GM21737 (cell line): Measurements from ENCODE around the gene THSD4.
"Not testable (repeated sequence)": the region's sequence is repeated elsewhere in the genome, so short reads cannot be mapped to it uniquely, and the experiment has no call there.

Experiments used
- ATAC-seq: cut with Tn5 transposase; IDR thresholded peaks from one replicate; pipeline ENCODE4 v1.9.1; 2021; ENCODE audit warnings: mild to moderate bottlenecking, moderate library complexity; ENCODE audit not compliant: unreplicated experiment

THSD4 gene

GRCh38 chr15:71118881-71119632 lies 3.8 kb downstream of the THSD4 start:
- ATAC-seq: no peak

DNA sequence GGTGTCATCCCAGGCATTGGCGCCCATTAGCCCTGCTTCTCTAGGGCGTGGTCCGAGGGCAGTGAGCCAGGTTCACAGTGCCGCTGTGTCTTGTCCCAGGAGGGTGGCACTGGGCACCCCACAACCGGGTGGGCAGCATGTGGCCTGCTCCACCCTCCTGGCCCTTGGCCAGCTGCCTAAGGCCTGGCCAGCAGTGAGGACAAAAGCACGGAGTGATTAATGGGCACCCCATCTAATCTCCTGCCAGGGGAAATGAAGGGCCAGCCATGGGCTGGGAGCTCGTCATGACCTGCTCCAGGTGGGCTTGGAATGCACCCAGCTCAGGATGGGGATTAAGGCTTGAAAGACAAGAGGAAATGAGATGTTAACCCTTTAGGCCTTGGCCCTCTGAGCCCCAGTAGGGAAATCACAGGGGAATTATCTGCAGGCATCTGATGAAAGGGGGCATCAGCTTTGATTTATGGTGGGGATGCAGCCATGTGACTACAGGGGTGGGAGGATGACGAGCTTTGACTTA lies 5.2 kb downstream of the THSD4 start:
- ATAC-seq: no peak

DNA sequence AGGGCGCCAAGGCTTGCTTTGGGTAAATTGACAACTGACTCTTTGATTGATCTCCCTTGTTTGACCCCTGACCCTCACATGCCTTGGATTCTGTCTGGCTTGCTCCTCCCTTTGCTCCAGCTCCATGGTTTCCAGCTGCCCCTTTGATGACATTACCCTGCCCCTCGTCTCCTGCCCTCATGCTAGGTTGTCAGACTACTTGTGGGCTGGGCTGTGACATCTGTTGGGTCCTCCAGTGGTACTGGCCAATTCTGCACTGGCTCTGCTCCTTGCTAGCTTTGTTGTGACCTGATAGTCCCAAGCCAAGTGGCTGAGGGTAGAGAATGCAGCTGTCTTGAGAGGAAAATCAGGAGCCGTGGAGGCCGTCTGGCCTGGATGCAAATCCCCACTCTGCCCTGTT lies 6.2 kb downstream of the THSD4 start:
- ATAC-seq: no peak

- ATAC-seq: no peak
Observed at GRCh38 chr15:71124937-71125790, 9.9 kb downstream of the THSD4 start.

GRCh38 chr15:71125831-71126450 lies 10.7 kb downstream of the THSD4 start:
- ATAC-seq: no peak

DNA sequence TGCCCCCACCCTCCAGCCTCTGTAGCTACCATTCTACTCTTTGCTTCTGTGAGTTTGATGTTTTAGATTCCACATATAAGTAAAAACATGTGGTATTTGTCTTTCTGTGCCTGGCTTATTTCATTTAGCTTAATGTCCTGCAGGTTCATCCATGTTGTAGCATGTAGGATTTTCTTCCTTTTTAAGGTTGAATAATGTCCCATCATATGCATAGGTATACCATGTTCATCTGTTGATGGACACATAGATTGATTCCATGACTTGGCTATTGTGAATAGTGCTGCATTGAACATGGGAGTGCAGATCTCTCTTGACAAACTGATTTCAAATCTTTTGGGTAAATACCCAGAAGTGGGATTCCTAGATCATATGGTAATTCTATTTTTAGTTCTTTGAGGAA lies 11.8 kb downstream of the THSD4 start:
- no peak for ATAC-seq

- ATAC-seq: not testable (repeated sequence)
Observed at GRCh38 chr15:71128159-71128558, 12.9 kb downstream of the THSD4 start.

DNA sequence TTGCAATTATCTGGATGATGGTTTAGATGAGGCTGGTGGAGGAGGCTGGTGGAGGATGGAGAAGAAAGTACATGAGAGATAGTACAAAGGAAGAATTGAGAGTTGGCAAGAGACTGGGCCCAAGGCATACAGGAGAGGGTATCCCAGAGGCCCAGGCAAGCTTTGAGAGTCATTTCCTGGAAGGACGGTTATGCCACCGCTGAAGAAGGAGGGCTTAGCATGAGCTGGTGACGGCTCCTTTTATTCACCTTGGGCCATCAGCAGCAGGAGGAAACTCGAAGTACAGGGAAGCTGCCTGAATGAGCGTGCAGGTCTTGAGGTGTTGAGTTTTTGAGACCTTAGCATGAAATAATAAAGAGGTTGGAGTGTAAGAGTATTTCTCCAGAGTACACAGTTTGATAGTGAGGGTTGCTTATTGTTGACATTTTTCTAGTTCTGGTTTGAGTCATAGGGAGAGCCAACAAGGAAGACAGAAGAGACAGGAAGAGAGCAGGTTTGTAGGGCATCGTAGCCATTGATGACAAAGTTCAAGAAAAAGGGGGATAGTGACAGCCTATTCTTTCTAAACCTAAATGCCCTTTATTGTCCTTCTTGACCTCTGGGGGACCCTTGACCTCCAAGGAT lies 13.8 kb downstream of the THSD4 start:
- ATAC-seq: no peak

DNA sequence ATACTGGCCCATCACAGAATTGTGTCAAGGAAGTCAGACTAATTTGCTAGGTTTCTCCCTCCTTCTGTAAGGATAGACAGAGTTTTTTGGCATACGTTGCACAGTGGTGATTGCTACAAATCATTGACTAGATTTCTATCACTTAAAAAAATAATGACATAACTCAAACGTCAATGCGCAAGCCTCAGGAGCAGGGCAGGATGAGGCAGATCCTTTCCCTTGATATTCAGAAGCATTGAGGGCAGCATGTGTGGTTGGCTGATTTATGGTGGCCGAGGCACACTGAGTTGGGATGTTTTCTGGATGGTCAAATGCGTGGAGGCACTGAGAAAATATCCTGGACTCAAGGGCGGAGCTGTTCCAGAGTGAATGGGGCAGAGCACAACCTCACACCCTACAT lies 14.4 kb downstream of the THSD4 start:
- no peak for ATAC-seq

DNA sequence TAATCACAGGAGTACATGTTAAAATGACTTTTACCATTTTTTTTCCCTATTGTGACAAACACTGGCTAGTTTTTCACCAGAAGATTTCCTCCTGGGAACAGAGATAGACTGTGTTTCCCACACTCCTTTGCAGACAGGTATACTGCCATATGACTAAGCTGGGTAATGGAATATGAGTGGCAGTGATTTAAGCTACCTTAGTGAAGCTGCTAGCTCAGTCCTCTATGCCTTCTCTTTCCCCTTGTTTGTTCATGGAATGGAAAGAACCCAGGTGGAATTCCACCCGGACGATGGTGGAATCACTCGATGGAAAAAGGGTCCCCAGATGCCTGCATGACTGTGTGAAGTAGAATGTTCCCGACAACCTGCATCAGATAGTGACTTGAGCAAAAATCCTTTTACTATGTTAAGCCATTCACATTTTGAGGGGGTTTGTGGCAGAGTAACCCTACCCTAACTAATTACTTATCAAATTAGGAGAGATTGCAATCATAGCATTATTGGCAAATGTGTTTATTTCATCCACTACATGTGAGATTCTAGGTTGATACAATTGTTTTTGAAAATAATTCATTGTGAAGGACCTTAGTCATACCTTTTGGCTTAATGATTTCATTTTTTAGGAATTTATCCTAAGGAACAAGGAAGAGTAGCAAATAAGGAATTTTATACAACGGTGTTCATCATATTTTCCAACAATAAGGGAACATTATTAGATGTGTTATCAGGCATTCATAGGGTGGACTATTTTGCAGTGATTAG lies 16.5 kb downstream of the THSD4 start:
- ATAC-seq: no peak

GRCh38 chr15:71133747-71134472 lies 18.6 kb downstream of the THSD4 start:
- ATAC-seq: no peak

DNA sequence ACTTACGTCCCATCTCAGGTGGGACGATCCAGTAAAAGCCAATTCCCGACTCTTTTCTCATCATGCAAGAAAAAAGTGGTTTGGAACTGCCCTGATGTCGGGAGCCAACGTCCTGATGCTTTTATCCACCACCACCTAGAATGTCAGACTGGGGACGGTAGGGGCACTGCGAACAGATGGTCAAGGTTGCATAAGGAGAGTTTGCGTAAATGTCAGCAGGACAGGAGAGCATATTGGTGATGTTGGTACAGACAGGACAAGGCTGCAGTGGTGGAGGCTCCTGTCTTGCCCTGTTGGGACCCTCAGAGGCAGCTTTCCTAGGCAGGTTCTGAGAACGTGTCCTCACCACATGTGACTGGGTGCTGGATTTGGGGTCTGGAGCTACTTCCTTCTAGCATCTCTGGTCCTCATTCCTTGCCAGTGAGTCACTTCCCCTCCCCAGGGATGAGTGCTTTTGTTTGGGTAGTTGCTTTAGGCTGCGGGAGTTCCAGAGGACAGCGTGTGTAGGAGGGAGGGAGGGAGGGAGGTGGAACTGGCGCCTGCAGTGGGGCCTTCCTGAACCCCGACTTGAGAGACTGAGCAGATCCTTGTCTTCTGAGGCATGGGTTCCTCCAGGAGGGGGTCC lies 21.0 kb downstream of the THSD4 start:
- ATAC-seq: no peak

- ATAC-seq: no peak
Observed at GRCh38 chr15:71136793-71137518, 21.7 kb downstream of the THSD4 start.

DNA sequence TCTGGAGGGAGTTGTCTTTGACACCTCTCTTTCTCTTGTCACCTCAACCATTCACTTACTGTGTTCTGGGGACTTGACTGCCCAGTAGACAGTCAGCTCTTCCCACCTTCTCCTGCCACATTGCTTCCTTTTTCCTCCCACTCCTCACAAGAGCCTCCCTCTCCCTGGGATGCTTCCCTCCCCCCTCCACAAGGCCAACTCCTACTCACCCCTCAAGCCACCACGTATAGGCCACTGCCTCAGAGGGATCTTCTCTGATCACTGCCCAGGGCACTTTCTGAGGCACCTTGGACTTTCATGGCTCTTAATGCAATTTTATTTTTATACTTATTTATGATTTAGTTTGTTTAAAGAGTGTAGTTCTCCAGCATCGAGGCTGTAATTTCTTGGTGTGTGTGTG lies 23.2 kb downstream of the THSD4 start:
- no peak for ATAC-seq

- ATAC-seq: no peak
Observed at GRCh38 chr15:71139241-71139640, 24.0 kb downstream of the THSD4 start.

DNA sequence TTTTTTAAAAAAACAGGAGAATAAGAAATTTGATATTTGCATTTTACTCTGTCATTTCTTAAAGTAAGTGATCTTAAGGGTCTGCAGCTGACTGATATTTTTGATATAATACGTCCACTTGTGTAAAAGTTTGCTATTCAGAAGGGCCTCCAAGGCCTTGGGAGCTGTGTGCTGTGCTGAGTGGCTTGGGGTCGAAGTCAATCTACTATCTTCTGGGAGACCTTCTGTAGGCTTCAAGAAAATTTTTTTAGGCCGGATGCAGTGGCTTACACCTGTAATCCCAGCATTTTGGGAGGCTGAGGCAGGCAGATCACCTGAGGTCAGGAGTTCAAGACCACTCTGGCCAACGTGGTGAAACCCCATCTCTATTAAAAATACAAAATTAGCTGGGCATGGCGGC lies 26.3 kb downstream of the THSD4 start:
- no peak for ATAC-seq

DNA sequence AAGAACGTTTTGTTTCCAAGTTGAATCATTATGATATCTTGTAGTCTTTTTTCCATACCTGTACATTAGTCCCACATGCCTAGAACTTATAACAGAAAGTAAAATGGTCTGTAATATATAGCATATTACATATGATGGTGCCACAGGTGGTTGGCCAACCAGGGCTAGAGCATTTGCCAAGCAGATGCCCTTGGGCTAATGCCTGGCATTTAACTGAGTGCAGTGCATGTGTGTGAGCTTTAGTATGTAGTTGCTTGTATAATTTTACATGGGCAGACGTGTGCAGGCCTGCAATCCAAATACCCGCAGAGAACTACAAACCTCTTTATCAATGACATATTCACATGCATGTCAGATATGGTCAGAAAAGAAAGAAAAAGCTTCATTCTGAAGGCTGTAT lies 27.5 kb downstream of the THSD4 start:
- ATAC-seq: no peak
